Thoracic aorta endothelial cell (primary cell): ENCODE measurements around the gene FAM76A. TPM values are rescaled to one million over a fixed set of nuclear protein-coding genes. Genes with fewer than 3 reads are reported as not detected.
A peak's percentile ranks its signal among the peaks of the same experiment; 100 is the strongest.

Experiments used
- small RNA-seq: library from RNA; depleted of rRNA; stranded (forward); fragments of <200 nt; gene quantifications from one replicate; pipeline ENCODE3, GENCODE V24; 2012
- total RNA-seq: library from RNA; depleted of rRNA; stranded (reverse); fragments of >200 nt; gene quantifications from 2 replicates; pipeline ENCODE4 v1.2.3, GENCODE V29; 2012

The FAM76A gene
- 8.0 and 9.6 TPM in 2 replicates for total RNA-seq

DNA sequence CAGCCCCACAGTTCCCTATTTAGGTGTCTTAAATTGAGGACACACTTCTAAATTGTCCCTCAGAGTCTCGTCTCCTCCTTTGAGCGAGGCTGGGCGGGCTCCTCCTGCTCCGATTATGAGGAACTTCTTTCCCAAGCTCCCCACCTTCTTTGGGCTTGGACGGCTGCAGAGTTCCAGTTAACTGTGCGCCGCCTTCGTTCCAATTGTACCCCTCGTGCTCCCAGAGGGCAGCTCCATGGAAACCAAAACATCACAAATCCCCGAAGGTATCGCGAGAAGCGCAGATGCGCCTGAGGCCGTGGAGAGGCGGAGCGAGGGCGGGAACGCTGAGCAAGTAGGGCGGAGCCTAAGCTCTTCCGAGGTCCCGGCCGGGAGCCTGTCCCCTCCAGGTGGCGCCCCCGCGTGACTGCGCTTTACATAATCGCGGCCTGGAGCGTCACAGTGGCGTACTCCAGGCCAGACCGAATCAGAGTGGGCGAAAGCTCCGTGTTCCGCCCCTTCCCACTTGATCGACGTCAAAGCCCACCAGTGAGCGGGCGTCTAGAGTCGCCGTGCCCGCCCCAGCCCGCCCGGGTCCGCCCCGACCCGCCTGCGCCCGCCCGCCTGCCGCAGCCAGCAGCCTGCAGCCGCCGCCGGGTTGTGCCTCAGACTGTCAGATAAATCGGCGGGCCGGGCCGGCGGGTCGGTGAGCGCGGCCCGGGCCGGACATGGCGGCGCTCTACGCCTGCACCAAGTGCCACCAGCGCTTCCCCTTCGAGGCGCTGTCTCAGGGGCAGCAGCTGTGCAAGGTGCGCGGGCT is at the start of gene FAM76A:
TSS of gene FAM76A (plus strand) at position 588 of the 799 bp plus-strand sequence. CDS start at position 708, 120 bp downstream.

DNA sequence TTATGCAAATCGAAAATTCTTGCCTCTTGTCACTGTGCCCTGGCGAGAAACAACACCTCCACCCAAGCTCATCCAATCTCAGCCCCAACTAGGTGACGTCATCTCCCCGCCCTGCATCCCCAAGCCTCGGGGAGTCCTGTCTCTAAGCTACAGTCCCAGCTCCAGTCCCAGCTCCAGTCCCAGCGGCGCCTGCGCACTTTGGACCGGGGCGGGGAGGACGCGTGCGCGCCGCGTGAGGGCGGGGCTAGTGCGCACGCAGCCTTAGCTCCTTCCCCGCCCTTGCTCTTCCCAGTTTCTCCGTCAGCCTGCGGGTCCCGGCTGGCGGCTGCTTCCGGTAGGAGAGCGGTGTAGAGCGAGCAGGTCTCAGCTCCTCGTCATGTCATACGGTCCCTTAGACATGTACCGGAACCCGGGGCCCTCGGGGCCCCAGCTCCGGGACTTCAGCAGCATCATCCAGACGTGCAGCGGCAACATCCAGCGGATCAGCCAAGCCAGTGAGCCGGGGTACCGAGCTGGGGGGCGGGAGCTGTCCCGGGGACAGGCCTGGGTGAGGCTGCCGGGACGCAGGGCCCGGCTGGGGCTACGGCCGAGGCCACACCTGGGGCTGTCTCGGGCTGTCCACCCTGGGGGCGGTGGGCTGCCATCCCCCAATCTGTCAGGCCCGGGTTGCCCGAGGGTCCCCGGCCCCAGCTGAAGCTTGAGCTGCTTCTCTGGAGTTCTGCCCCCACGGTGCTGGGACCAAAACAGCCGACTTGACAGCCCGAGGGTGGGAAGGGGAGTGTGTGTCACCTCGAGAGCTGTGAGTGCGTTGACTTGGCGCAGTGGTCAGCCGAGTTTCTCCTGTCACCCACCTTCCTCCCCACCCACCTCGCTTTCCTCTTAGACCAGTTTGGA is 47.4 kb downstream of the FAM76A start, which contains the start of gene STX12:
TSS of gene STX12 (plus strand) at position 288 of the 894 bp plus-strand sequence. CDS start at position 377, 89 bp downstream.

Small RNA genes within 50 kb of the gene (small RNA-seq; reads per million reads assigned to genes)
- 0.91 reads per million, percentile 15 among the genes with 10 or more reads in this experiment for gene AL020997.2
- gene RNU6-424P: not detected

Other genes starting within 250 kb of the FAM76A start
- gene WASF2, start 235.8 kb upstream of the FAM76A start, total RNA-seq: 56.1 and 59.5 TPM in 2 replicates
- gene AHDC1, start 121.8 kb upstream of the FAM76A start, total RNA-seq: 8.9 and 12.2 TPM in 2 replicates
- 0.07 TPM in 1 of 2 replicates, not detected in the other for gene FGR, start 90.8 kb upstream of the FAM76A start, total RNA-seq
- 17.6 and 21.8 TPM in 2 replicates for gene IFI6, start 53.8 kb upstream of the FAM76A start, total RNA-seq
- gene STX12, start 47.3 kb downstream of the FAM76A start, total RNA-seq: 138 and 152 TPM in 2 replicates
- 44.4 and 51.3 TPM in 2 replicates for gene PPP1R8, start 104.8 kb downstream of the FAM76A start, total RNA-seq
- gene THEMIS2, start 146.6 kb downstream of the FAM76A start, total RNA-seq: 2.7 and 5.3 TPM in 2 replicates
- 35.8 and 36.8 TPM in 2 replicates for gene RPA2, start 188.6 kb downstream of the FAM76A start, total RNA-seq
- 0.27 and 0.29 TPM in 2 replicates for gene SMPDL3B, start 209.0 kb downstream of the FAM76A start, total RNA-seq
- 6.6 and 7.7 TPM in 2 replicates for gene XKR8, start 234.0 kb downstream of the FAM76A start, total RNA-seq